HG03457 (cell line): ENCODE results near the gene MKRN1.
"Not testable (repeated sequence)": the region's sequence is repeated elsewhere in the genome, so short reads cannot be mapped to it uniquely, and the experiment has no call there.

Source experiments
- ATAC-seq: cut with Tn5 transposase; IDR thresholded peaks from one replicate; pipeline ENCODE4 v1.9.1; 2021; ENCODE audit warnings: moderate number of reproducible peaks; ENCODE audit not compliant: unreplicated experiment

The MKRN1 gene, protein sequence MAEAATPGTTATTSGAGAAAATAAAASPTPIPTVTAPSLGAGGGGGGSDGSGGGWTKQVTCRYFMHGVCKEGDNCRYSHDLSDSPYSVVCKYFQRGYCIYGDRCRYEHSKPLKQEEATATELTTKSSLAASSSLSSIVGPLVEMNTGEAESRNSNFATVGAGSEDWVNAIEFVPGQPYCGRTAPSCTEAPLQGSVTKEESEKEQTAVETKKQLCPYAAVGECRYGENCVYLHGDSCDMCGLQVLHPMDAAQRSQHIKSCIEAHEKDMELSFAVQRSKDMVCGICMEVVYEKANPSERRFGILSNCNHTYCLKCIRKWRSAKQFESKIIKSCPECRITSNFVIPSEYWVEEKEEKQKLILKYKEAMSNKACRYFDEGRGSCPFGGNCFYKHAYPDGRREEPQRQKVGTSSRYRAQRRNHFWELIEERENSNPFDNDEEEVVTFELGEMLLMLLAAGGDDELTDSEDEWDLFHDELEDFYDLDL

DNA sequence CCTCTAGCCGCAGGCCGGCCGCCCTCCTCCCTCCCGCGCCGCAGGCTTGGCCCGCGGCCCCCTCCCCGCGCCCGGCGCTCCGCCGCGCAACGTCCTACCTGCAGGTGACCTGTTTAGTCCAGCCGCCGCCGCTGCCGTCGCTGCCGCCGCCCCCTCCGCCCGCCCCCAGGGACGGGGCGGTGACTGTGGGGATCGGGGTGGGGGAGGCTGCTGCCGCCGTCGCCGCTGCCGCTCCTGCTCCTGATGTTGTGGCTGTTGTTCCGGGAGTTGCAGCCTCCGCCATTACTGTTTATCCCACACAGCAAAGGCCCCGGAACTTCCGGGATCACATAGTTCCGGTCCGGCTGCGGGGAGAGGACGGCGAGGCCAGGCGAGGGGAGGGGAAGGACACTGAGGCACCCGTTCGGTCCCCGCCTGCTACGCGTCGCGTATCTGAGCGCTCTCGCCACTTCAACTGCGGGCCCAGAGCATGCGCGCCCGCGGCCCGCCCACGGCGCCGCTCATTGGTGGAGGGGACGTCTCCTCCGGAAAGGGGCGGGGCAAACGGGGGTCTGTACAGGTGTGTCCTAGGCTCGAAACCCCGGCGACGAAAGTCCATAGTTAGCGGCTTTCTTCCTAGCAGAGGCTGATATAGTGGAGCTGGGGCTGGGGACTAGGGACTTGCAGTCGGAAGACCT, at the start of gene MKRN1:
Gene MKRN1 (minus strand): TSS at position 444 of the 677 bp plus-strand sequence. CDS start 161 bp downstream, at position 283.
- peak; percentile 93 for ATAC-seq

DNA sequence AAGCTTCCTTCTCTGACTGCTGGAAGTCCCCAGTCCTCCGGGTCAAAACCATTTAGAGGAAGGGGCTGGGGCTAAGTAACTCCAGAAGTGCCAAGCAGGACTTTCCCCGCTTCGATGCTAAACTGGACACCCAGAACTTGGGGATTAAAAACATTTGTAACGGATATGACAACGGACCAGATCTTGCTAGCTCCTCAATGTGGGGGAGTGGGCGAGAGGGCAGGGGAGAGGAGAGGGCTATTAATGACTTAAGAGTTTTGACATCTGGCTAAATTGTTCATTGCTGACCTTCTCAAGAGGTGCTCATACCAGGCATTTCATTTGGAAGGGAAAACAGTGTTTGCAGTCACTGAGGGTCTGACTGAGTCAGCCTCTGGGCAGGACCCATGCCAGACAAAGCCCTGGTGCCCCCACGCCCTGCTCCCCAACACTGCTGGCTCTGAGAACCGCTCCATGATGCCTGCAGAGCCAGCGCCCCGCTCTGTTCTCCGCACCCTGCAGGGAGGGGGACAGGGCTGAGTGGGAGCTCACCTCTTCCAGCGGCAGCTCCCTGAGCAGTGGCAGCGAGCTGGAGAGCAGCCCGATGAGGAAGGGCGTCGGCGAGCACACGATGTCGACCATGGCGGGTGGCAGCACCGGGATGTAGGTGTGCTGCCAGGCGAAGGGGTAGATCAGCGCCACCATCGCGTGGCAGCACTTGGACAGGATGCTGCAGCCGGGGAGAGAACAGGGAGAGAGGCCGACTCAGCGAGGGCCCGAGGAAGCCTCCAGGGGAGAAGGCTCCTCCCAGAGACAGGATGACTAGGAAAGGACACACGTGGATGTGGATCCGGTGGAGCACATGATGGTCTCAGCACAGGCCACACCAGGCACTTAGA, 47.7 kb upstream of the MKRN1 start:
- no peak for ATAC-seq

DNA sequence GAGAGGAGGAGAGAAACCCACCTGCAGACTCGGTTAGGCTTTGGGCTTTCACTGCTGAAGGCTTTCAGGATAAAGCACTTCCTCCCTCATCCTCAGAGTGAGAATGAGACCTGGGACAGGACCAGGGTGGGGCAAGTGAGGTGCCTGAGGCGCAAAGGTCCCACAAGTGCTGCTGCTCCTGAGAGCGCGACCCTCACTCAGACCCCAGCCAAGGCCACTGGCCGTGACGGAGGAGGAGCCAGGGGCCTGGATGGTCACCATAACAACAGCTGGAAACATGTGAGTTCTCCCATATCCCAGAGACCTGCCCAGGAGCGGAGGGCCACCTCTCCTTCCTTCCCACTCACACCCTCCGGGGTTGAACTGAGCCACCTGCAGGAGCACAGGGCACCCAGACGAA, 46.9 kb upstream of the MKRN1 start:
- no peak for ATAC-seq

DNA sequence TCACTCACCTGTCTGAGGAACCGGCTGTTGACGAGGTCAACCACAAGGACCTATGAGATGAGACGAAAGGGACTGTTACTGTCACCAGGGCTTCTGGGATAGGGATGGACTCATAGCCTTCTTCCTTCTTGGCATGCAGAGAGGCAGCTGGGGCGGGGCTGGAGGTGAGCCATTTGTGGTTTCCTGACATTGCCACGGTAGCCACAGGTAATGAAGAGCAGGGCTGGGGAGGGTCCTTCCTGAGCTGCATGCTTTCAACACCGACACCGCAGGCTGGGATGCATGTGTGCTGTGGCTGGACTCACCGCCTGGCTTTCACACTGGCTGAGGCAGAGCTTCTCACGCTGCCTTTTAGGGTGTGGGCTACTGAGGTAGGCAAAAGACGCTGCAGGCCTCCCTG, 46.4 kb upstream of the MKRN1 start:
- no peak for ATAC-seq

DNA sequence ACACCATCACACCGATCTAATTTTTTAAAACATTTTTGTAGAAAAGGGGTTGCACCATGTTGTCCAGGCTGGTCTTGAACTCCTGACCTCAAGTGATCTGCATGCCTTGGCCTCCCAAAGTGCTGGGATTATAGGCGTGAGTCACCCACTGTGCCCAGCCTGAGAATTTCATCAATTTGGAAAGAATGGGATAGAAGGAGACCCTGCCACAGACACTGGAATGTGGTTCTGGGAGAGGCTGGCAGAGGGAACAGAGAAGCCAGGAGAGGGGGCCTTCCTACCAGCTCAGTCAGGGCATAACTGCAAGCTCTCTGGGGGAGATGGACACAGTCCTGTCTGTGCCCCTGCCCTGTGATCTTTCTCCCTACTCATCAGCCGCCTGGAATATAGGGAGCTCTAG, 42.1 kb upstream of the MKRN1 start:
- ATAC-seq = no peak

DNA sequence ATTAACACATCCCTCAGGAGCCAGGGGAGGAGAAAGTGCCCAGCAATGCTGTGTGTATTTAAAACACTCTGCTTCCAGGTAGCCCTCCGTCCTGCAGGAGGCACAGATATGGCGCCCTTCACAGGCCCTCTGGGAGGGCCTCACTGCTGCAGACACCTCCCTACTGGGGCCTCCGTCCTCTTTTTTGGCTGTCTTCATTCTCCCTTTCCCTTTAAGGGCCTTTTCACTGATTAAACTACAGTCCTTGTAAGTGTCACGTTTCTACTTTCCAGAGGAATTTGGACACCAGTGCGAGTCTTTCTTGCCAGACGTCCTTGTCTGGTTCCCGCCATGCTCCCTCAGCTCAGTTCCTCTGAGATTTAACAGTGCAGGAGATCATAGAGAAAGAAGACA, 39.7 kb upstream of the MKRN1 start:
- no peak for ATAC-seq

DNA sequence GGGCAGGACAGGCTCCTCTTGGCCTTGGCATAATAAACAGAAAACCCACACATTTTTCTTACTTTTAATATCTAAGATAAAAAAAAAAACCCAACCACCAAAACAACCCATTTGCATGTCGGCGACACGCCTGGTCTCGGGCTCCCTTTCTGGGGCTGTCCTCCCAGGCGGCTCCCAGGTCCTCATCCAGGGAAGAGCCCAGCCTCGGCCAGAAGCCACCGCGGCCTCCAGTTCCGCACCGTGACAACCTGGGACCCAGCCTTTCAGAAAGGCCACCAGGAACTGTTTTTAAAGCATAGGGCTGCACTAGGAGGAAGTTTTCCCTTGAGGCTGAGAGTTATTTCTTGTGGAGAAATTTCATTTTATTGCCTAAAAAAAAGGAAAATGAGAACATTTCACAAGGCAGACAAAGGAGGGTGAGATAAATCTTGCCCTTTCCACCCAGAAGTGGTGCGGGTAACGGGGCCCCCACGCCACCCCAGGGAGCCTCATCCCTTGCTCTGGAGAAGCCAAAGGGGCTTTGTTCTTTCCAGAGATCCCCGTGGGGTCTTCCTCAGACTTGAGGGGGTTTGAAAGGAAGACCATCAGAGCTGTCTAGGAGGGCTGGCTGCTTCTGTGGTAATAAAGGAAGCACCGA, 39.2 kb upstream of the MKRN1 start:
- no peak for ATAC-seq

DNA sequence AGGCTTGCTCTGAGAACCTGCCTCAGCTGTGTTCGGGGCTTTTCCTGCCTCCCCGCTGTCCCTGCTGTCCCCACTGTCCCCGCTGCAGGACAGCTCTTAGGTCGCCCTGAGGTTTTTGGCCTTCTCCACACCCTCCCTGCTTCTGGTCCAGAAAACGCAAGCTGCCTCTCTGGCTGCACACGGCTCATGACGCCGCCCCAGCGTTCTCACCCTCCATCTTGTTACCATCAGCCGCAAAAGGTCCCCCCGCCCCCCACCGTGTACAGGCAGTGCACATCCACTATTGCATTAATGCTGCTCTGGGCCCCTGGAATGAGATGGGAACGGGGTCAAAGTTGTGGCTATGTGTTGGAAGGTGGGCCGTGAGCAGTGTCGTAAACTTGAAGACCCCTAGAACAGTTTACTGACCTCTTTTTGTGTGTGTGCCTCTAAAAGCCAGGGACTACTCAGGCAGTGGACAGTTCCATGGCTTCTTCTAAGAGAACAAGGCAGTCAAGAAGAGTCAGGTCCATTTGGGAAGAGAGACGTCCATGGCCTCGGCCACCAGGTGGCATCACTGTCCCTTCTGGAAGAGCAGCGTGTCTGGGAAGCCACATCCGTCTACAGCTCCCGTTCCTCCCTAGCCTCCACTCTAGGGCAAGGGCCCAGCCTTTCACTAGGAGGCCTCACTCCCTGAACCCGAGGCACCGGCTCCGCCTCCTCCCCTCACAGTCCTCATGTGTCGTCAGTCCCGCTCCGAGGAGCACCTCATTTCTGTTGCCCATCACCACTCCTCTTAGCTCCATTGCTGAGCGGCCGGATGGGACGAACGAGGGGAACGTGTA, 38.5 kb upstream of the MKRN1 start:
- ATAC-seq = no peak

DNA sequence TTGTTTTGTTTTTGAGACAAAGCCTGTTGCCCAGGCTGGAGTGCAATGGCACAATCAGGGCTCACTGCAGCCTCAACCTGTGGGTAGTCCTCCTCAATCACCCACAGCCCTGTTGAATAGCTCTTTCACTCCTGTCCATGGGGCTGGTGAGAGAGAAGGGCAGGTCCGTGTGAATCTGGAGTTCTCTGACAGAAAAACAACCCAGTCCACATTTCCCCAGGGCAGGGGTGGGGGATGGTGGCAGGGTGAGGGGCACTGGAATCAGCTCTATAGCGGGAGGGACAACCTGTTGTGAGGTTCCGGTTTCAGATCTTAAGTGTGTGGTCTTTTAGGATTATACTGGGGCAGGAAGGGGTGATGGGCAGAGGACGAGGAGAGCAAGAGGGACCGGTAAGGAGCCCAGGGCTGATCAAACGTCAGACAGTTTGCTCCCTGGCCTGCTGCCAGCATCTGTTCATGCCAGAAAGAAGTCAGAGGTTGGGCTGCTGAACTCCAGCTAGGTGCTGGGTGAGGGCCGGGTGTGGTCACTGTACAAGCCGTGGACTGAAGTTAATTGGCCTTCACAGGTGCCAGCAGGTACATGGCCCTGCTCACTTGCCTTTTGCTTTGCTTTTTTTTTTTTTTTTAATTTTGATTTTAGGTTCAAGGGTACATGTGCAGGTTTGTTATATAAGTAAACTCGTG, 33.2 kb upstream of the MKRN1 start:
- no peak for ATAC-seq

DNA sequence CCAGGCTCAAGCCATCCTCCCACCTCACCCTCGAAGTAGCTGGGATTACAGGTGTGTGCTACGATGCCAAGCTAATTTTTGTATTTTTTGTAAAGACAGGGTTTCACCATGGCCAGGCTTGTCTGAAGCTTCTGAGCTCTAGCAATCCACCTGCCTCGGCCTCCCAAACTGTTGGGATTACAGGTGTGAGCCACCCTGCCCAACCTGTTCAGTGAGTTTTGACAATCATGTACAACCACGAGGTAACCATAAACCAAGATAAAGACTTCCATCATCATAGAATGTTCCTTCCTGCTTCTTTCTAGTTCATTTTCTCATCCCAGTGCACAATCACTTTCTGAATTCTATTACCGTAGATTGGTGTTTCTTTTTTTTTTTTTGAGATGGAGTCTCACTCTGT, 30.5 kb upstream of the MKRN1 start:
- ATAC-seq = no peak

DNA sequence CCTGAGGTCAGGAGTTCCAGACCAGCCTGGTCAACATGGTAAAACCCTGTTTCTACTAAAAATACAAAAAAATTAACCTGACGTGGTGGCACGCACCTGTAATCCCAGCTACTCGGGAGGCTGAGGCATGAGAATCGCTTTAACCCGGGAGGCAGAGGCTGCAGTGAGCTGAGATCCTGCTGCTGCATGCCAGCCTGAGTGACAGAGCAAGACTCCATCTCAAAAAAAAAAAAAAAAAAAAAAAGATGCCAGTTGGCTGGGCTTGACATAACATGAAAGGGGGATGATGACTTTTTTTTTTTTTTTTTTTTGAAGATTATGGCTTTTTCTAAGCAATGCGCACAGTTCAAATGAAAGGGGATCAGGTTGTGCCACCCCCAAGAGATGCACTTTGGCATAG, 28.3 kb upstream of the MKRN1 start:
- ATAC-seq = not testable (repeated sequence)

DNA sequence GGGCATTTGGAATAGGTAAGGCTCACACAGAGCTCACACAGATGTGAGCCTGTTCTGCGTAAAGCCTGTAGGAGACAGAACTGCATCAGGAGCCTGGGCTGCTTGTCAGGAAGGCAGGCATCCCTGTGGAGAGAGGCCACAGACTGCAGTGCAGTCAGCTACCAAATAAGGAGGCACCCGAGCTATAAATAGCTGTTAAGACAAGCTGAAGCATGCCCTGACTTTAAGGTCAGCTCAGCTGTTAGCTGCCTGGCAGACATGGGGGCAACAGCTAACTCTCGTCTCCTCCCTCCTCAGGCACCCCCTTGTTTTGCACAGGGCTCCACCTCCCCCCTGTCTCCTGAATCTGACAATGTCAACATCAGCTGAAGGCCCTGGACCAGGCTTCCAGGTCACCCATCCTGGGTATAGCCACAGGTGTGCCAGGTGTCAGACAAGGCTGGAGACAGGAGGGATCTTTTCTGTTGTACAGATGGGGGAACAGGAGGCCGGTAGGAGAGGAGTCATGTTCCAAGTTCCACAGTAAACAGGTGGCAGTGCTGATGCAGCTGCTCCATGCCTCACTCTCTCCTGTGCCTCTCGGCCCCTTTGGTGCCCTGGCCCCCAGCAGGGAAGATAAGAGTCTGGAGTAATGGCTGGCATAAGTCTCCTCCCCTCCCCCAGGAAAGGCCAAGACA, 27.6 kb upstream of the MKRN1 start:
- ATAC-seq = no peak

DNA sequence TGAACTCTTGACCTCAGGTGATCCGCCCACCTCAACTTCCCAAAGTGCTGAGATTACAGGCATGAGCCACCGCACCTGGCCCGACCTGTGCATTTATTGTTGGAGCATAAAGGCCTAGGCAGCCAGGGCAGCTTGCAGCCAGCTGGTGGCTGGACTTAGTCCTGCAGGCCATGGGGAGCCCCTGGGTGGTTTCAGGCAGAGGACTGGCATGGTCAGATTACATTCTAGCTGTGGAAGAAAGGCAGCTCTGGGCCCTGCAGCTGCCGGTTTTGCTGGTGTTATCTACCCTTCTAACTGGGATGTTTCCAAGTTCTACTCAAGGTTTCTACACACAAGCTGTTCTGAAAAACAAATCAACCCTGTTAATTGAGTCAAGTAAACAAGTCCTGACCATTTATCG, 22.7 kb upstream of the MKRN1 start:
- no peak for ATAC-seq

DNA sequence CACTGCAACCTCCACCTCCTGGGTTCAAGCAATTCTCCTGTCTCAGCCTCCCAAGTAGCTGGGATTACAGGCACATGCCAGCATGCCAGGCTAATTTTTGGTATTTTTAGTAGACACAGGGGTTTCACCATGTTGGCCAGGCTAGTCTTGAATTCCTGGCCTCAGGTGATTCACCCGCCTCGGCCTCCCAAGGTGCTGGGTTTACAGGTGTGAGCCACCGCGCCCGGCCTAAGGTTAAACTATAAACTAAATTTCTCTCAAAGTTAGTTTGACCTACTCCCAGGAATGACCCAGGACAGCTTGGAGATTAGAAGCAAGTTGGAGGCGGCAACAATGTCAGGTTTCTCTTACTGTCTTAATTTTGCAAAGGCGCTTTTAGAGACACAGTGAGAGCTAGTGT, 18.5 kb upstream of the MKRN1 start:
- not testable (repeated sequence) for ATAC-seq

DNA sequence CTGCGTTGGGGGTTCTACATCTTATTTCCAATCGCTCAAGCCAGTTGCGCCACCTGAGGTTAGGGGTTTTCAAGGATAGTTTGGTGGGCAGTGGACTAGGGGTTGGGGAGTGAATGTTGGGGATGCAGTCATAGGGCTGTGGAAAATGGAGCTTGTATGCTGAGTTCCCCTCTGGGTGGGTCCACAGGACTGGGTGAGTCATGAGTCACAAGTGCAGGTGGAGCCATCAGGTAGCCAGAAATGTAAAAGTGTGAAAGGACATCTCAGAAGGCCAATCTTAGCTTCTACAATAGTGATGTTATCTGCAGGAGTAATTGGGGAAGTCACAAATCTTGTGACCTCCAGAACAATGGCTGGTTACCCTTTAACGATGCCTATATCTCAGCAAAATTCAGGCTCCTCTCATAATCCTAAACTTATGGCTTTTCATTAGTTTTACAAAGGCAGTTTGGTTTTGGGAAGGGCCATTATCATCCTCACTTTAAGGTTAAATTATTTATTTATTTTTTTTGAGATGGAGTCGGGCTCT, 18.0 kb upstream of the MKRN1 start:
- ATAC-seq = no peak

DNA sequence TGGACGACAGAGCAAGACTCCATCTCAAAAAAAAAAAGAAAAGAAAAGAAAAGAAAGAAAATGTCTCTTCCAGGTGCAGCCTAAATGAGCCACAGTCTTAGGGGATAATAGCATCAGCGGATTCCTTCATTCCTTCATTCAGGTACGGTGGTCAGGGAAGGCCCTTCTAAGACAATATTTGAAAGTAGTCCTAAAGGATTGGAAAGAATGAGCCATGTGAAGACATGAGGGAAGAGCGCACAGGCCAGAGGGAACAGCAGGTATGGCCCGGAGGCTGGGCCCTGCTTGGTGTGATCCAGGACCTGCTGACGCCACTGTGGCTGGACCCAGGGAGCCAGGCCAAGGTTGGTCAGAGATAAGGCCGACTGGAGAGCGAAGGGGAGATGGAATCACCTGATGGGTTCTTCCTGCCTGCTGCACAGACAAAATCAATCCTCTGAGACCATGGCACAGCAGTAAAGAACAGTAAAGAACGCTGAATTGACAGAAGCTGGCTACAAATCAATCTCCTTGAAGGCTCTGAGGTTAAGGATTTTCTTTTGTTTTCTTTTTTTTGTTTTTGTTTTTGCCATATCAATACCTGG, 16.3 kb upstream of the MKRN1 start:
- no peak for ATAC-seq

DNA sequence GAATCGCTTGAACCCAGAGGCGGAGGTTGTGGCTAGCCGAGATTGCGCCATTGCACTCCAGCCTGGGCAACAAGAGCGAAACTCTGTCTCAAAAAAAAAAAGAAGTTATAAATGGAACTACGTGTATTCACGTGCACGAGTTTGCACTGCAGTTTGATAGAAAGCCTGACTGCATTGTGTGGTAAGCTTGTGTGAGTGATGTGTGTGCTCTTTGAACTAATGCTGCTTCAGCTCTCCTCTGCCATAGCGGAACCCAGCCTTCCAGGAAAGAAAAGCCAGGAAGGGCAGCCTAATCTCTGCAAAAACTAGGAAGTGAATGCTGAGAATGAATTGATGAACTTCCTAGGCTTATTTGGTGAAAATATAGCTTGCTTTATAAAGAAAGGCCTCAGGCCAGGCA, 15.6 kb upstream of the MKRN1 start:
- no peak for ATAC-seq

DNA sequence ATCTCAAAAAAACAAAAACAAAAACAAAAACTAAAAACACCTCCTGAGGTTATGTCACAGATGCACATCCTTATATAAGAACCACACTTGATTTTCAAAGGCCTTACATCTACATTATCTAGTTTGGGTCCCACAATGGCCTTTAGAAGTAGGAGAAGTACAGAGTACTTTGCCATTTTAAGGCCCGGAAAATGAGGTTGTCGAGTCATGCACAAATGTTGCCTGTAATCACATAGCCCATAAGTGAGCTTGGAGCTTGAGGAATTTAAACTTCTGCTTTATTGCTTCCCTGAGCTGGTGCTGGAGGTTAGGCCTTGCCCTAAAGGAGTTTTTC, 9.7 kb upstream of the MKRN1 start:
- no peak for ATAC-seq
